ENCODE results near the gene PHACTR1.
"Not testable (repeated sequence)": the region's sequence is repeated elsewhere in the genome, so short reads cannot be mapped to it uniquely, and the experiment has no call there.

PHACTR1 gene

DNA sequence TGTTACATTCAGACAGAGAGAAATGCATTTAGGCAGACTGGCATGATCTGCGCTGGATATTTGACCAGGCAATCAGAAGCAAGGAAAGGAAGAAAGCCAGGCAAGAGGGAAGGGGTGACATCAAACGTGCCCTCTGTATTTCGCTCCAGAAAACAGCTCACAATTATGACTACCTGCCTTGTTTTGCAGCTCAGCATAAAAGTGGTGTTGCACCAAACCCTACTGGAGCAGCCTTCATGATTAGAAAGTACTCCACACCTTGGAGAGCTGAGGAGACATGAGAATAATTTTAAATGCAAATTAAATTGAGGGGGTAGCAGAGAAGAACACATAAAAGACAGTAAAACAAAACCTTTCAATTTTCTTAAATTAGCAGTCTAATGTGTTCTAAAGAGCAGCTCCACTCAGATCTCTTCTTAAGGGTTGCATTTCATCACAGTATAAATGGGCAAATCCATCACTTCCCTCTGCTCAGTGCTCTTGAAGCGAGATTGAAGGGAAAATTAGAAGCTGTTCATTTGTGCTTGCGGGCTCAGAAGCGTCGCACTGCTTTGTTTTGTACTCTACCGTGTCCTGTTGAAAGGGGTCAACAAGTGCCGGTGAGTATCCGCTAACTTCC, at the start of gene PHACTR1:
Gene PHACTR1 (plus strand): TSS at position 470 of the 619 bp plus-strand sequence.
- DNase-seq (ENCODE audit: low read depth in 3 of 3) = no peak

DNA sequence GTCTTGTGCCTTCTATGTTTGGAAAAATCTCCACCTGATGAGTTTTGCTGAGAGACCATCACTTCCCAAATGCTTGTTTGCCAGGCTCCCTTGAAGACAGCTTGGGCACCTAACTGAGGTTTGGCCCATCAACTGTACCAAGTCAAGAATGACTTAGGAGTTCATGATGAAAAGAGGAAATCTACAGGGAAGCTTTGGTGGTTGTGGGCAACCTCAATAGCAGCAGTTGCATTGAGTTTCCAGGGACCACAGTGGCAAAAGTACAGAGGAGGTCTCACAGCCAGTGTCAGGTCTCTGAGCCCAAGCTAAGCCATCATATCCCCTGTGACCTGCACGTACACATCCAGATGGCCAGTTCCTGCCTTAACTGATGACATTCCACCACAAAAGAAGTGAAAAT, 49.7 kb upstream of the PHACTR1 start:
- no peak for DNase-seq (ENCODE audit: low read depth in 3 of 3)

DNA sequence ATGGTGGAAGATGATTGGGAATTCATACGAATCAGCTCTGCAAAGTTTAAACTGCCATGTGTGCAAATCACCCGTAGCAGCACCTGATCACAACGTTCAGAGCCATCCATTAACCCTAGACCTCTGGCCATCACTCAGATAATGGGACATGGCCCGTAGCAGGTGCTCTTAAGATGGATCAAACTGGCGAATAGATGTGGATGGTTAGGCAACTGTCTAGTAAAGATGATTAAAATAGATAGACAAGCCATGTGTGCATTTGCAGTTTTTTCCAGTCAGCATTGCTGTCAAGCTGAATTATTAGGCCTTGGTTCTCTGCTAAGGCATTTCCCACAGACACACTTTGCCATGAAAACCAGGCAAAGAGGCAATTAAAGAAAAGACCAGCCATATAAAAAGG, 40.6 kb upstream of the PHACTR1 start:
- no peak for DNase-seq (ENCODE audit: low read depth in 3 of 3)

DNA sequence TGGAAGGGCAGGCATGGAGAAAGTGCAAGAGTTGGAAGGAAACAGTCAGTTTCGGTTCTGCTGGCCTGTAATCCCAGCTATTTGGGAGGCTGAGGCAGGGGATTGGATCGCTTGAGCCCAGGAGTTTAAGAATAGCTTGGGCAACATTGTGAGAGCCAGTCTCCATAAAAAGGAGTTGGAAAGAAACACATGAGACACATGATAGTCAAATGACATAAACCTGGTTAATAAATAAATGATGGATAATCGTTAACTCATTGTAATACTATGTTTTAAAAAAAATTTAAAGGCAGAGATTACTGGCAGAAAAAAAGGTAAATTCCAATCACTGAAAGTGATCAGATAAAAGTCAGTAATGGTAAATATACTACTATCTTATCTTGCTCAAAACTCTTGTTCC, 37.2 kb upstream of the PHACTR1 start:
- DNase-seq (ENCODE audit: low read depth in 3 of 3) = no peak

DNA sequence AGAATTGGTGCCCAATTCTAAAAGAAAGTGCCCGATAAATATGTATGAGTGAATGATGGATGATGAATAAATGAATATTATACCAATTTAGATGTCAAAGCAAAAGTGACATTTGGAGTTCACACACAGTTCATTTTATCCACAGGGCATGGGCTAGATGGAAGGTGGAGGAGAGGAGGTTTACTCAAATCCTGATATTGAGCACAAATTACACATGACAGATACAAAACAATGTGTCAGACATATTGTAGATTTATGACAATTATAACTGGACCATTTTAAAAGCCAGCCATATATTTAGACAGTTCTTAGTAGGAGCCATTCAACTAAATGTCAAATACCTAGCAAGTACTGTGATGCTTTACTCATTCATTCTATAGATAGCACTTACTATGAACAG, 23.4 kb upstream of the PHACTR1 start:
- no peak for DNase-seq (ENCODE audit: low read depth in 3 of 3)

DNA sequence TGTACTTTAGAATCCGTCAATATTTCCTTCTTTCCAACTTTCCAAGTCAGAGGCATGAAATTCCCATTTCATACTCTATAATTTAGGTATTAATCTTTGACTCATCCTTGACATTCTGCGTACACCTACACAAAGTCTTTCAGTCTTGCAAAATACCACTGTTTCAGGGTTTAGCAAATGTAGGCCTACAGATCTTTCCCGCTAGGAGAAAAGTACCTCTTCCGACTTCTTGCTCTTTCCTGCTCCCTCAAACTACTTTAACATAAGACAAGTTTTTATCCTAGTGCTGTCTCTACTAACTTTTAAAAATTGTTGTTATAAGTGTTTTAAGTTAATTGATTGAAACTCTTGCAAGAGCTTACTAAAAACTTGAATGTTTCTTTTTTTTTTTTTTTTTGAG, 18.3 kb upstream of the PHACTR1 start:
- no peak for DNase-seq (ENCODE audit: low read depth in 3 of 3)

DNA sequence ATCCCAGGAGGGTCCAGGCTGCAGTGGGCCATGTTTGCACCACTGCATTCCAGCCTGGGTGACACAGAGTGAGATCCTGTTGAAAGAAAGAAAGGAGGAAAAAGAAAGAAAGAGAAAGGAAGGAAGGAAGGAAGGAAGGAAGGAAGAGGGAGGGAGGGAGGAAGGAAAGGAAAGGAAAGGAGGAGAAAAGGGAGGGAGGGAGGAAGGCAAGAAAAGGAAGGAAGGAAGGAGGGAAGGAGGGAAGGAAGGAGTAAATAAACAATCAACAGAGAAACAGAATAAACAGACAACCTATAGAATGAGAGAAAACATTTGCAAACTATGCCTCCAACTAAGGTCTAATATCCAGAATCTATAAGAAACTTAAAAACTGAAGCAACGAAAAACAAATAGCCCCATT, 11.6 kb upstream of the PHACTR1 start:
- no peak for DNase-seq (ENCODE audit: low read depth in 3 of 3)

DNA sequence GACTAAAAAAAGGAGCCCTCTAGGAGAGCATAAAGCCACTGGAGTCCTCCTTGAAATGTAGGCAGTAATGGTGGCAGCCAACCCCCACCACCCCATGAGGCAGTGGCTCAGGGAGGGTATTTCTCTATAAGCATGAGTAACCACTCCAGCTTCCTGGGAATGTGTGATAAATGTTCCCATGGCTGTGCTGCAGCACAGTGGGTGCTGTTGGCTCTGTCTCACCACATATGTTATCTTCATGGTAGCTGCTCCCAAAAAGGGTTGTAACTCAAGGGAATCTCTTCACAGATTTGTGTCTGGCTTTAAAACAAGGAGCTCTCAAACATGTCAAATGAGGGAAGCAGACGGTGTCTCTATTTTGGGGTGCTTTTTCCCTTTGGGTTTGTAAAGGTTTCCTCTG, 7.5 kb upstream of the PHACTR1 start:
- DNase-seq (ENCODE audit: low read depth in 3 of 3) = no peak

DNA sequence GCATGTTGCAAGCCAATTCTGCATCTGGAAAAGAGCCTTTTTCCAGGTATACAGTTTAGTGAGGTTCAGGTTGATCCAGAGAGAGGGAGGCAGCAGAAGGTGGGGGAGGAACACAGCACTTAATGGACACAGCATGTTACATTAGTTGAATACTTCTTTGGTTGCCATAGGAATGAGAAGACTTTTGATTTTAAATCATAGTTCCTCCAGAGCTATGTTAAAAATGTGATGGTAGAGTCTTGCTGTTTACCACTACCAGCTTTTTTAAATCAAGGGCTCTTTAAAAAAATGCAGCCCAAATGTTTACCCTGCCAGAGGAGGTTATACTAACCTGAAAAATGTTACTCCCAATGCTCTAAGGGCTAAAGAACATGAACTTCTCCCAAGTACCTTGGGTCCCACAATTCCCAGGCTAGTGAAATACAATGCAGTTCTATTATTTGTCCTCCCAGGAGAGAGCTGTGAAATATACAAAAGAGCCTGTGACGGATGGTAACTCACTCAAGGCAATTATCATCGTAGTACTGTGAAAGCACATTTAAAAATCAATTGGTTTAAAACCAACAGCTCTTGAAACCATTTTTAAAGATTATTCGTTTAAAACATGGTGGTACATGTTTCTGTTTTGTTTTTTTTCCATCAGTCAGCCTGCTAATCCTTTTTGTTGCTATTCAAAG, 6.9 kb upstream of the PHACTR1 start:
- no peak for DNase-seq (ENCODE audit: low read depth in 3 of 3)

DNA sequence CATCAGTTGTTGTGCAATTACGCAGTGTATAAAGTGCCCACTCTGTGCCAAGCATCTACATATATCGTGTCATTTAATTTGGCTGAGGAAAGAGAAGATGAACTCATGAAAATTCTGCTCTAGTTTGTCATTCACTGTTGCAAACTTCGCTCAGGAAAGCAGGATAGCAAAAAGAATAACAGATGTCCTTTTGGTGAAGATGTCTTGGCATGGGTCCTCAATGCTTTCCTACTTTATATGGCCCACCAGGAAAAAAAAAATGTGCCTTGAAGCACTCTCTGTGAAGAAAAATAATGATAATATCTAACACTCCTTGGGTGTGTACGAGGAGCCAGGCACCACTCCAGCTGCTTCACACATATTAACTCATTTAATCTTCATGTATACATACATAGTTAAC, 5.6 kb upstream of the PHACTR1 start:
- no peak for DNase-seq (ENCODE audit: low read depth in 3 of 3)

DNA sequence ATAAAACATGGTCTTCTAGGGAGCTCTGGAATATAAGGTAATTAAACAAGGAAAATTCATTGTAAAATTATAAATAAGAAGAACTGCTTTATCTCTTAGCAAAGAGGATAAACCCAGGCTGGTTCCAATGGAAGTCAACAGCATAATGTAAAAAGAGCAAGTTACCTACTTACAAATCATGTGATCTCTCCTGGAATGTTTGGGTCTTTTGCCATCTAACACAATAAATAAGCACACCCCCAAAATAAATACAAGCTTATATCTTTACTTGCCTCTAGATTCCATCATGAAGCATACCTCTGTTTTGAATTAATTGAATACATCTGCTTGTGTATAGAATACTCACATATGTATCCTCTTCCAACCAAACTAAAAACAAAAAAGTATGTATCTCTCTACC, 2.5 kb upstream of the PHACTR1 start:
- DNase-seq (ENCODE audit: low read depth in 3 of 3) = no peak

DNA sequence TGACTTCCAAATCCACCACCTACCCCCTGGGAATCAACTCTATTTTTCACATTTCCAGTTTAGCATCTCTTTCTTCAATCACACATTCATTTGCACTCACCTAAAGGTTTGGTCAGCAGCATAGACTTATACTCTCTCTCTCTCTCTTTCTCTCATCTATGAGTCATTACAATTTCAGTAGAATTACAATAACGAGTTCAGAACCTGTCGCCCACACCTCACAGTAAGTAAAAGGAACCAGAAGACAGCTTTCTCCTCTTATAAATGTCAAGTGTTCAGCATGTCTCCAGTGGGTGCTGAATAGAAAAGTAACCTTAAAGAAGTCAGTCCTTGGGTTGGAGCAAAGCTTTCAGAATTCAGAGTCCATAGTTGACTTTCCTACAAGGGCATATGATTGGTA, 1.1 kb upstream of the PHACTR1 start:
- no peak for DNase-seq (ENCODE audit: low read depth in 3 of 3)

DNA sequence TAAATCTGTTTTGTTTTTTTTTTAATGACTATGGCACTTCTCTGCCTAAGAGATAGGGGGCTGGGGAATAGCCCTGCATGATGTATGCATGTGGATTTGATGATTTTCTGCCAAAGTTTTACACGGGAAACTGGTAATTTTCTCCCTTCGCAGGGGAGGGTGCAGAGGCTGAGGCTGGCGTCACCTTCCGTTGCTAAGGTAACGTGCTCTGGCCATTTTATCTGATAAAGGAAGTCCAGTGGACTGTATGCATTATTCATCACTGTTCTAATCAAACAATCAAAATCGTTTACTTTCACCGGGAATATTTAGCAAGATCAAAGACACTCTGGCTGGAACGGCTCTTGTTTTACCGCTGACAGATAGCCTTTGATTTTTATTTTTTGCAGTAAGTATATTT, 789 bp downstream of the PHACTR1 start:
- DNase-seq (ENCODE audit: low read depth in 3 of 3) = no peak

DNA sequence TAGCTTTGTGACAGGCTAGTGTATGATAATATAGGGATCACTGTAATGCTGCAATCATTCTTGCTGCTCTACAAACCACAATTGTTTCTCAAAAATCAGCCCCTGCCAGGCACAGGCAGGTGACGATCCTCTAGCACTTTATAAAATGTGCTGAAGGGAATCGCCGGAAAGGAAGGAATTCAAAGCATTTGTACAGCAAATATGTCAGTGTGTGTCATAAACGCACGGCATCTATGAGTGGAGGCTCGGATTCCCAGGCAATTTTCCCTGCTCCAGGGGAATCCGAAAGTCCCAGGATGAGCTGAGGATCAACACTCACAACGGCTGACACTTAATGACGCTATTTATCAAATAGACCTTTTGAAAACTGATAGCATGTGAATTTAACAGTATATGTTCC, 1.4 kb downstream of the PHACTR1 start:
- DNase-seq (ENCODE audit: low read depth in 3 of 3) = no peak

DNA sequence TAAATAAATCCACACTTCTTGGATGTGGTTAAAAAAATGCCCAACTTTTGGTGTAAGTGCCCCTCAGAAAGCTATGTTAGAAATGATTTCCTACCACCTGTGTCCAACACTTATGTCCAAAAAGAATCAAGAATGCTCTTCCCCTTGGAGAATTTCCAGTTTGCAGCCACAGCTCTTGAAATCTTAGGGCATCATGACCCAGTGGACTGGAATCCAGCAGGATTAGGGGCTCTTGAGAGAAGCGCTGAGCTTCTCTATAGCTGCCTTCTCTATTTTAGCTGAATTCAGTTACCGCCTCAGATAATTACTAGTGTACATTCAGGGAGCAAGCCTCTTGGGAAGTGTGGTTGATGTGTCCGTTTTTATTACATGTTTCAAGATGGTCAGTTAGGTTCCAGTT, 2.5 kb downstream of the PHACTR1 start:
- no peak for DNase-seq (ENCODE audit: low read depth in 3 of 3)

DNA sequence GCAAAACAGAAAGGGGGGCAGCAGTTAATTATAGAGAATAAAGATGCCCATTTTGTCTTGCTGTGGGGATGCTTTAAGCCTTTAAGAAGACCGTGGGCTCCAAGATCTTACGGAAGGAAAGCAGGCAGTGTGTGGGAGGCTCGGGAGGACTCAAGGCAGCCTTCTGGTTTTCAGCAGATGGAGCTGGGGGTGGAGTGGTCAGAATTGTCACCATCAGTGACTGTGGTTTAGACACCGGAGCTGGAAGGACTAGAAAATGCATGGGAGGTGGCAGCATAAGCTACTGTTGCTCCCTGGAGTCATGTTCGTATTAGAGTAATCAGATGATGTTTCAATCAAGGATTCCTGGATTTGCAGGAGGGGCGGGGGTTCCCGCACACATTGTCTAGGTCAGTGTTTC, 3.7 kb downstream of the PHACTR1 start:
- DNase-seq (ENCODE audit: low read depth in 3 of 3) = no peak

DNA sequence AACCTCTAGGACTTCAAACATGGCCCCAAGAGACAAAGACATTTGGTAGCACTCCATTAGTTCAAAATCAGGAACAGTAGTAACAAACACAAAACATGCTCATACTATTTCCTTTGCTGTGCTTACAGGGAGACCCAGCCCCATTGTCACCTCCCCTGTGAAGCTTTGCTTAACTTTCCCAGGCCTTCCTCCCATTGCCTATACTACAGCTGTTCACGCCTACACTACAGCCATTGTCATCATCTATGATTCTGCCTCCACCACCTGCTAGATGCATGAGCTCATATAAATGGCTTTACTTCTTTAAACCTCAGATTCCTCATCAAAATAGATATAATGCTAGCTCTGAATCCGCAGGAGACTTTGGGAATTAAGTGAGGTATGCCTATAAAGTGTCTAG, 8.7 kb downstream of the PHACTR1 start:
- no peak for DNase-seq (ENCODE audit: low read depth in 3 of 3)

DNA sequence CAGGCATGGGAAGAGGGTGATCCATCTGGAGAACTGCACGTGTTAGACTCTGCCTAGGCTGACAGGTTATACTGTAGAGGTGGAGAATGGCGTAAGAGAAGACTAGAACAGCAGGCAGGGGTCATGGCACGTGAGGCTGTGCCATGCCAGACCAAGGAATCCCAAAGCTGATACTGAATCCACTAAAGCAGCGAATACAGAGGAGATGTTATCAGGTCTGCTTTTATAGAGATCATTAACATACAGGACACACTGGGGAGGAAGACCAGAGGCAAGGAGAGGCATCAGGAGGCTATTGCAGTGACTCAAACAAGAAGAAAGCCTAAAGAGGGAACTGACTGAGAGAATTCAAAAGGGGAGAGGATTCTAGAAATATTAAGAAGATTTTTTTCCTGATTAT, 12.9 kb downstream of the PHACTR1 start:
- no peak for DNase-seq (ENCODE audit: low read depth in 3 of 3)

DNA sequence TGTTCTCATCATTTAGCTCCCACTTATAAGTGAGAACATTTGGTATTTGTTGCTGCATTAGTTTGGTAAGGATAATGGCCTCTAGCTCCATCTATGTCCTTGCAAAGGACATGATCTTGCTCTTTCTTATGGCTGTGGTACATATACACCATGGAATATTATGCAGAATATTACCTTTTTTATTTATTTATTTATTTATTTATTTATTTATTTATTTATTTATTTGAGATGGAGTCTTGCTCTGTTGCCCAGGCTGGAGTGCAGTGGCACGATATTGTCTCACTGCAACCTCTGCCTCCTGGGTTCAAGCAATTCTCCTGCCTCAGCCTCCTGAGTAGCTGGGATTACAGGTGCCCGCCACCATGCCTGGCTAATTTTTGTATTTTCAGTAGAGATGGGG, 14.2 kb downstream of the PHACTR1 start:
- not testable (repeated sequence) for DNase-seq (ENCODE audit: low read depth in 3 of 3)

DNA sequence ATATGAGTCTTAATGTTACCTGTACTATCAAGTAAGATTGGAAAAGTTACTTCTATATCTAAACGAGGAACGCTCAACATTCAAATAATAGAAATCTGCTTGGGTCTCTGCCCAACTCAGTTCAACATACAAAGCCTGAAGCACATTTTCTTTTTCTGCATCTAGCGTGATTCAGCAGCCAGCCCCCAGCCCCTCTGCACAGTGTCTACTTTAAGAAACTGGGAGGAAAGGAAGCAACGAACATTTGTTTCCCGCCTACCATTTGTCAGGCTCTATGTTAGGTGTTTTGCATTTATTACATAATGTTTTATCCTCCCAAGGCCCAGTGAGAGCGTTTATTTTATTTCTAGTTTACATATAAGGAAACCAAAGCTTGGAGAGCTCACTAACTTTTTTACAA, 17.3 kb downstream of the PHACTR1 start:
- no peak for DNase-seq (ENCODE audit: low read depth in 3 of 3)

DNA sequence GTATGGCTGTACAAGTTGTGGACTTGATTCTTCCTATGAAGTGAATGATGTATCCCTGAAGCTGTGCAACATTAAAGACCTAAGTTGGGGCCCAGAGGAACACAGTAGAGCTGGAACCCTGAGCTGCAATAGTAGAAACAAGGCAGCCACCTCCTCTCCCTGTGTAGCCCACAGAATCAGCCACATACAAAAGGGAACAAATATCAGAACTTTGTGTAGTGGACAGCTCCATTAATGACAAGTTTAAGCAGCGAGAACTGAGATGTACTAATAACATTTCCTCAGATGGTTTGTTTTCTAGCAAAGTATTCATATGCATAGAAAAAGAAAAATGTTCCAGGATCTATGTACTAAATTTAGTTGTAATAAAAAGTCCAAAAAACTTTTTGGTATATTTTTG, 19.2 kb downstream of the PHACTR1 start:
- no peak for DNase-seq (ENCODE audit: low read depth in 3 of 3)

DNA sequence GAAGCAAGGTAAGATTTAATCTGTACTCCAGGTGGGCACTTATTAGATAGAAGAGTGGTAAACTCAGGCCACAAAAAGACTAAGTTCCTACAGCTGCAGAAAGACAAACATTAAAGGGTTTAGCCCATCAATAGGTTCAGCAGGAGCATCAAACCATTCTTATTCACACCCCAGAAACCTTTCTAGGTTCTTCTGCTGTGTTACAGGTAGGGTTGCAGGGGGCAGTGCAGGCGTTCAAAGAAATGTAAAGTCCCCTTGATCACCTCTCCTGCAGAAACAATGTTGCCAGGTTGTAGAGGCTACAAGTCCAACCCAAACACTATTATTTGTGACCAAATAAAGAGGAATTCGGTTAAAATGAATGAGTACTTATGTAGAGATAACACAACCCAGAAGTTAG, 31.8 kb downstream of the PHACTR1 start:
- DNase-seq (ENCODE audit: low read depth in 3 of 3) = no peak

DNA sequence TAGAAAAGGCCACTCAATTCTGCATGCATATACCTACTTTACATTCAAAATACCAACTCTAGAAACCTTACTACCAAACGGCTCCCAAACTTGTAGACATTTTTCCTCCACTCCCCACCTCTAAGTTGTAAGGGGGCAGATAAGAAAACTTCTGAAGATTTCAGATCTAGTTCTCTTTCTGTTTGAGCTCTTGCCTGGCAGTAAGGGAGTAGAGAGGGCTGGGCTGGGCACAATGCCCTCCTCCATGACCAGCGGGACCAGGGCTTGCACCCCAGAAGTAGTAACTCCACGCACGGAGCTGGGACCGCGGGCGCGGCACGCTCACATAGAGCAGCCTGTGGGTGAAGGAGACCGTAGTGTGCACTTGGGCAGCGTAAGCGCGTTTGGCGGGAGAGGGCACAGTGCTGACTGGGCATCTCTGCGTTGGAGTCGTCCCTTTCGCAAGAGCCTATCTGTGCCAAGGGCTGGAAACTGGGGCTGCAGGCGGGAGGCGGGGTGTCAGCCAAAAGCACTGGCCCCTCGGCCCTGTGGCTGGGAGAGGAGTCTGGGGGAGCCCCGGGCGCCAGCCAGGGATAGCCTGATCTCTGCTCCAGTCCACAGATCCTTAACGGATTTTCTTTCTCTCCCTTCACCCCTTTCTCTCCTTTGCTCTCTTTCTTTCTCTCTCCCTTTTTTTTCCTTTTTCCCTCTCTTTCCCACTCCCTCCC, 32.4 kb downstream of the PHACTR1 start:
- DNase-seq (ENCODE audit: low read depth in 3 of 3) = no peak

Measured in stimulated activated CD4-positive, alpha-beta T cell treated with anti-CD3 and anti-CD28 coated beads, TNF-alpha, amount 100 ng/mL, for 4 hours (primary cell).